Parathyroid adenoma (tissue), 2 donors: ENCODE measurements around the gene TRAP1.

ENCODE experiments used
- H2AFZ ChIP-seq: fragments of 300-600 bp; sonication (generic); one replicate; pipeline ENCODE4 v1.7.0; 2017; ENCODE audit warnings: antibody characterized with exemption, mild to moderate bottlenecking
- H3K27ac ChIP-seq: fragments of 300-600 bp; sonication (generic); one replicate; pipeline ENCODE4 v1.7.0; 2017
- H3K27me3 ChIP-seq: fragments of 300-600 bp; sonication (generic); one replicate; pipeline ENCODE4 v1.7.0; 2017; ENCODE audit warnings: low read length; ENCODE audit not compliant: control insufficient read depth, insufficient read depth
- H3K36me3 ChIP-seq: fragments of 300-600 bp; sonication (generic); one replicate; pipeline ENCODE4 v1.7.0; 2017; ENCODE audit warnings: low read length; ENCODE audit not compliant: control insufficient read depth, insufficient read depth
- H3K4me1 ChIP-seq: fragments of 300-600 bp; sonication (generic); one replicate; pipeline ENCODE4 v1.7.0; 2017; ENCODE audit warnings: control low read depth
- H3K4me2 ChIP-seq: fragments of 300-600 bp; sonication (generic); one replicate; pipeline ENCODE4 v1.7.0; 2017; ENCODE audit warnings: low read length
- H3K4me3 ChIP-seq: fragments of 300-600 bp; sonication (generic); one replicate; pipeline ENCODE4 v1.7.0; 2017; ENCODE audit warnings: low read depth, low read length
- H3K79me2 ChIP-seq: fragments of 300-600 bp; sonication (generic); one replicate; pipeline ENCODE4 v1.7.0; 2017; ENCODE audit warnings: control low read depth
- H3K9ac ChIP-seq: fragments of 300-600 bp; sonication (generic); one replicate; pipeline ENCODE4 v1.7.0; 2017; ENCODE audit warnings: mild to moderate bottlenecking
- H3K9me3 ChIP-seq: fragments of 300-600 bp; sonication (generic); one replicate; pipeline ENCODE4 v1.7.0; 2017; ENCODE audit warnings: low read length; ENCODE audit not compliant: control insufficient read depth
- CTCF ChIP-seq: fragments of 300-600 bp; sonication (generic); IDR thresholded peaks from one replicate; pipeline ENCODE4 v1.7.0; 2017; ENCODE audit warnings: antibody characterized with exemption, mild to moderate bottlenecking
- donor health status: primary hyperparathyroidism.

The TRAP1 gene

GRCh38 chr16:3748307-3748706 lies 31.0 kb upstream of the TRAP1 start:
- Histone ChIP-seq H3K9me3 (no peaks in the 10 kb centered on the region), H2AFZ (no peak overlapping the region), H3K79me2 (peaks cover 18% of the 10 kb centered on the region), H3K9ac (no peak overlapping the region), H3K27me3 (no peaks in the 10 kb centered on the region), H3K4me2 (no peak overlapping the region), H3K36me3 (no peaks in the 10 kb centered on the region), H3K4me1 (no peaks in the 10 kb centered on the region), H3K4me3 (no peak overlapping the region), H3K27ac (no peak overlapping the region)
- no peak for TF ChIP-seq CTCF

GRCh38 chr16:3745751-3746355 lies 28.5 kb upstream of the TRAP1 start:
- Histone ChIP-seq H3K36me3 (no peaks in the 10 kb centered on the region), H3K4me1 (no peaks in the 10 kb centered on the region), H3K27ac (no peak overlapping the region), H3K9me3 (no peaks in the 10 kb centered on the region), H2AFZ (no peak overlapping the region), H3K9ac (no peak overlapping the region), H3K4me2 (no peak overlapping the region), H3K79me2 (peaks cover 14% of the 10 kb centered on the region), H3K4me3 (no peak overlapping the region), H3K27me3 (no peaks in the 10 kb centered on the region)
- no peak for TF ChIP-seq CTCF

DNA sequence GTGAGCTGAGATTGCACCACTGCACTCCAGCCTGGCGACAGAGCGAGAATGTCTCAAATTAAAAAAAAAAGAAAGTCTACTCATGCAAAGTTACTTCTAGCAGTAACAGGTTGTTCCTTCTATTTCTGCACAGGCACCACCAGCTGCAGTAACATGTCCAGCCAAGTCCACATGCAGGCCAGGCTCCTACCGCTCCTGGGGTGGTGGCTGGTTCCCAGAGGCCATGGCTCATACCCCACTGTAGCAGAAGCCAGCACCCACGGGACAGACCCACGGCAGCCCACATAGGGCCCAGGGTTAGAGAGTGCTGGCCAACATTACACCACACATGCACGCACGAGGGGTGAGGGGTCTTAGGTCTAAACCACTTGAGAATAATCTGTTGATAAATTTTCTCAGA lies 26.7 kb upstream of the TRAP1 start:
- no peaks in the 10 kb centered on the region for H3K36me3 ChIP-seq
- H3K4me1 ChIP-seq: no peaks in the 10 kb centered on the region
- no peaks in the 10 kb centered on the region for H3K27me3 ChIP-seq
- no peak overlapping the region for H3K9ac ChIP-seq
- H2AFZ ChIP-seq: no peak overlapping the region
- no peak overlapping the region for H3K4me2 ChIP-seq
- H3K4me3 ChIP-seq: no peak overlapping the region
- H3K27ac ChIP-seq: no peak overlapping the region
- H3K9me3 ChIP-seq: no peaks in the 10 kb centered on the region
- TF ChIP-seq CTCF: no peak
- H3K79me2 ChIP-seq: peaks cover 11% of the 10 kb centered on the region

DNA sequence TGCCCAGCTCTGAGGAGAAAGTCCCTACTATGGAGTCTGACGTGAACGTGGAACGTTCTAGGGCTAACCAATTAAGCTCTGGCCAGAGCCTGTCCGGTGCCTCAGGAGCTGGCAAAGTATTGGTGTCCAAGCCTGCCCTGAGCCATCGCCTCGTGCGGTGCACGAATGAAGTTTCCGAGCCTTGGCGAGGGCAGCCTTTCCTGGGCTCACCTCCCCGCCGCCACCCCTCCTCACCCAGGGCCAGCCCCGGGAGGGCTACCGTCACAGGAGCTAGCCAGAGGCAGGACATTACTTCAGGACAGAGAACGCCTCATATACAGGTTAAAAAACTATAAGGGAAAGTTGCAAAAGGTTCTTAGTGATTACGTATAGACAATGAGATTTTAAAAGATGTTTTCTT lies 23.6 kb upstream of the TRAP1 start:
- H3K36me3 ChIP-seq: no peaks in the 10 kb centered on the region
- H3K79me2 ChIP-seq: peaks cover 4% of the 10 kb centered on the region
- no peak overlapping the region for H3K27ac ChIP-seq
- no peak for TF ChIP-seq CTCF
- H3K4me1 ChIP-seq: no peaks in the 10 kb centered on the region
- H3K4me3 ChIP-seq: no peak overlapping the region
- no peaks in the 10 kb centered on the region for H3K27me3 ChIP-seq
- H2AFZ ChIP-seq: no peak overlapping the region
- no peak overlapping the region for H3K9ac ChIP-seq
- no peaks in the 10 kb centered on the region for H3K9me3 ChIP-seq
- no peak overlapping the region for H3K4me2 ChIP-seq

GRCh38 chr16:3740186-3740585 lies 22.9 kb upstream of the TRAP1 start:
- TF ChIP-seq CTCF: no peak
- Histone ChIP-seq H3K9ac (no peak overlapping the region), H3K27ac (no peak overlapping the region), H3K4me3 (no peak overlapping the region), H3K9me3 (no peaks in the 10 kb centered on the region), H3K27me3 (no peaks in the 10 kb centered on the region), H3K36me3 (no peaks in the 10 kb centered on the region), H2AFZ (no peak overlapping the region), H3K79me2 (peaks cover 9% of the 10 kb centered on the region), H3K4me2 (no peak overlapping the region), H3K4me1 (no peaks in the 10 kb centered on the region)
